B cell (primary cell): ENCODE measurements around the gene GPR158. TPM values are rescaled to one million over a fixed set of nuclear protein-coding genes. Genes with fewer than 3 reads are reported as not detected.

Experiments
- ATAC-seq: fragments of 200-7000 bp; cut with Tn5 transposase; one replicate; pipeline ENCODE4 v1.10.0; 2021; ENCODE audit warnings: low read depth, mild to moderate bottlenecking, moderate number of reproducible peaks, moderate library complexity
- CTCF ChIA-PET: fragments of 350-600 bp; sonication (Branson Sonifier 250); formaldehyde crosslinking; loops from one replicate; lab custom pipeline; 2021; ENCODE audit warnings: antibody characterized with exemption, inconsistent platforms; lab: Charles Lee
- POLR2A ChIA-PET: fragments of 350-600 bp; sonication (Branson Sonifier 250); formaldehyde crosslinking; loops from one replicate; lab custom pipeline; 2021; ENCODE audit warnings: antibody characterized with exemption; lab: Charles Lee
- DNase-seq: peaks from one replicate; pipeline ENCODE4 v3.0.0; 2013
- H2AFZ ChIP-seq: 2 replicates; pipeline ENCODE4 v1.6.1; 2012; ENCODE audit warnings: mild to moderate bottlenecking, low read depth, low read length; ENCODE audit not compliant: insufficient read depth, poor library complexity, severe bottlenecking
- H3K27ac ChIP-seq, 2 donors: 1 replicate in 1 of 2; 2 replicates in 1 of 2; pipeline ENCODE4 v1.5.1; 2012 to 2013; ENCODE audit warnings: low read length in 2 of 2, mild to moderate bottlenecking in 2 of 2, moderate library complexity in 1 of 2
- H3K27me3 ChIP-seq, 4 experiments: fragments of 200-600 bp in 1 of 4; sonication (generic) in 1 of 4; replicated peaks in 1 of 4; 1 replicate in 2 of 4; 2 replicates in 2 of 4; pipeline versions ENCODE4 v1.6.1 to v1.7.0; 2013 to 2016; ENCODE audit warnings: low read length in 3 of 4, mild to moderate bottlenecking in 2 of 4, mixed read lengths in 1 of 4, moderate library complexity in 1 of 4; ENCODE audit not compliant: insufficient read depth in 4 of 4, control insufficient read depth in 3 of 4; ENCODE audit errors: control extremely low read depth in 1 of 4
- H3K36me3 ChIP-seq, 2 experiments: replicated peaks in 1 of 2; 1 replicate in 1 of 2; 2 replicates in 1 of 2; pipeline versions ENCODE4 v1.6.1 to v1.7.1; 2013; ENCODE audit warnings: low read length in 1 of 2; ENCODE audit not compliant: insufficient read depth in 2 of 2, control insufficient read depth in 1 of 2; ENCODE audit errors: control extremely low read depth in 1 of 2, extremely low read depth in 1 of 2
- H3K4me1 ChIP-seq, 2 donors: fragments of 200-600 bp in 1 of 2; sonication (generic) in 1 of 2; 1 replicate in 1 of 2; 2 replicates in 1 of 2; pipeline versions ENCODE4 v1.5.1 to v1.6.1; 2013 to 2017; ENCODE audit warnings: low read length in 2 of 2; ENCODE audit not compliant: control insufficient read depth in 2 of 2, insufficient read depth in 2 of 2
- H3K4me2 ChIP-seq: replicated peaks from 2 replicates; pipeline ENCODE3; 2012; ENCODE audit warnings: mild to moderate bottlenecking, low read depth, low read length; ENCODE audit not compliant: poor library complexity, severe bottlenecking
- H3K4me3 ChIP-seq, 5 experiments: fragments of 200-600 bp in 1 of 5; sonication (generic) in 1 of 5; 1 replicate in 3 of 5; 2 replicates in 2 of 5; pipeline versions ENCODE4 v1.5.1 to v1.7.0; 2011 to 2016; ENCODE audit warnings: low read length in 4 of 5, mild to moderate bottlenecking in 4 of 5, low read depth in 2 of 5, control low read depth in 1 of 5, moderate library complexity in 1 of 5; ENCODE audit not compliant: insufficient read depth in 1 of 5; ENCODE audit errors: control extremely low read depth in 1 of 5, extremely low read depth in 1 of 5
- H3K79me2 ChIP-seq: fragments of 200-600 bp; sonication (generic); one replicate; pipeline ENCODE4 v1.6.0; 2016; ENCODE audit warnings: low read length; ENCODE audit not compliant: control insufficient read depth, insufficient read depth
- H3K9ac ChIP-seq: fragments of 200-600 bp; sonication (generic); 2 replicates; pipeline ENCODE4 v1.6.1; 2017; ENCODE audit warnings: mild to moderate bottlenecking, low read length, moderate library complexity
- H3K9me3 ChIP-seq, 3 donors: one replicate each; pipeline versions ENCODE4 v1.6.1 to v1.7.1; 2013; ENCODE audit warnings: low read length in 2 of 3; ENCODE audit not compliant: control insufficient read depth in 2 of 3, insufficient read depth in 1 of 3; ENCODE audit errors: control extremely low read depth in 1 of 3
- H4K20me1 ChIP-seq: 2 replicates; pipeline ENCODE4 v1.6.0; 2012; ENCODE audit warnings: mild to moderate bottlenecking, low read length; ENCODE audit not compliant: insufficient read depth, control insufficient read depth, poor library complexity, severe bottlenecking
- H3K27ac Mint-ChIP-seq: one replicate; pipeline ENCODE4 v1.8.0; 2021; ENCODE audit warnings: mixed read lengths
- H3K27me3 Mint-ChIP-seq: one replicate; pipeline ENCODE4 v1.8.0; 2021; ENCODE audit warnings: mixed read lengths
- H3K4me1 Mint-ChIP-seq: one replicate; pipeline ENCODE4 v1.8.0; 2021; ENCODE audit warnings: mixed read lengths
- H3K4me3 Mint-ChIP-seq: one replicate; pipeline ENCODE4 v1.8.0; 2021; ENCODE audit warnings: mixed read lengths
- H3K9me3 Mint-ChIP-seq: one replicate; pipeline ENCODE4 v1.8.0; 2022; ENCODE audit warnings: mixed read lengths; ENCODE audit not compliant: insufficient read depth
- EZH2 ChIP-seq: IDR thresholded peaks from 2 replicates; pipeline ENCODE4 v1.6.1; 2012; ENCODE audit warnings: borderline replicate concordance, low read depth, mild to moderate bottlenecking, moderate library complexity, low read length; ENCODE audit not compliant: insufficient read depth, poor library complexity, severe bottlenecking
- WGBS: methylation state at CpG from one replicate; pipeline ENCODE4 v1.1.5; 2013; ENCODE audit warnings: missing lambda C conversion rate; ENCODE audit not compliant: insufficient coverage; 5-methylcytosine and 5-hydroxymethylcytosine counted together
- intact Hi-C: fragments of 100-400 bp; cut with micrococcal nuclease; formaldehyde crosslinking; loops from one replicate; pipeline ENCODE4 v1.10.0; 2022
- polyA plus RNA-seq: library from polyadenylated mRNA; depleted of rRNA; stranded (reverse); fragments of >200 nt; gene quantifications from 2 replicates; pipeline ENCODE4 v1.2.3, GENCODE V29; 2012
- total RNA-seq, 2 donors: library from RNA; stranded (reverse); fragments of 120-200 nt in 1 of 2; gene quantifications; 1 replicate in 1 of 2; 2 replicates in 1 of 2; pipeline versions ENCODE4 v1.2.3 to v1.2.4, GENCODE V29; 2013 to 2022
- TF ChIP-seq, protein P1 (sequence below): fragments of 200-600 bp; IDR thresholded peaks from one replicate; pipeline ENCODE4 v1.8.0; 2022; ENCODE audit warnings: antibody characterized with exemption, mild to moderate bottlenecking

Gene GPR158
- total and polyA plus RNA-seq, 2 donors (not counting 1 experiment from before 2014, with no cell fraction given) = not detected

DNA sequence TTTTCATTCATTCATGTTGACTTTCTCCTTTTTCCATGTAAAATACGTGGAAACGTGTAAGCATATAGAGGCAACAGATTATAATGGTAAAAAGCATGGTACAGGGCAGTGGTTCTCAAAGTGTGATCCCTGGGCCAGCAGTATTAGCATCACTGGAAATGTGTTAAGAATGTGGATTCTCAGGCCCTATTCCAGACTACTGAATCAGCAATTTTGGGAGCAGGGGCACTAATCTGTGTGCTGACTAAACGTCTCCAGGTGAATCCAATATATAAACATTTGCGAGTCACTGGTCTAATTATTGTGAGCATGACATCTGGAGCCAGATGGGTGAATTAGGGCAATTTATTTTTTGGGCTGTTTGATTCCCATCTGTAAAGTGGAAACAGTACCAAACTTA, 5.1 kb upstream of the GPR158 start:
- Mint-ChIP-seq H3K4me3 (no peak overlapping the region), H3K9me3 (no peaks in the 10 kb centered on the region), H3K4me1 (peaks cover 2% of the 10 kb centered on the region), H3K27ac (no peak overlapping the region), H3K27me3 (peaks cover 18% of the 10 kb centered on the region)
- Histone ChIP-seq H3K4me3 (no peak overlapping the region), H3K27ac (no peak overlapping the region), H3K4me2 (no peak overlapping the region), H3K27me3 (peaks cover 0 to 13% (median 10%) of the 10 kb centered on the region in 4 experiments), H2AFZ (no peak overlapping the region), H3K9me3 (peaks cover 0 to 6% (median 0%) of the 10 kb centered on the region in 3 donors), H3K9ac (no peak overlapping the region), H3K36me3 (no peaks in the 10 kb centered on the region), H4K20me1 (no peaks in the 10 kb centered on the region), H3K79me2 (no peaks in the 10 kb centered on the region), H3K4me1 (no peaks in the 10 kb centered on the region)
- ATAC-seq = no peak
- ChIA-PET POLR2A (no interaction called here), CTCF (no interaction called here)
- DNase-seq = no peak
- WGBS = no CpG with 5 or more reads among the region's 4 CpGs
- intact Hi-C loops = no loop called here
- TF ChIP-seq, protein P1, sequence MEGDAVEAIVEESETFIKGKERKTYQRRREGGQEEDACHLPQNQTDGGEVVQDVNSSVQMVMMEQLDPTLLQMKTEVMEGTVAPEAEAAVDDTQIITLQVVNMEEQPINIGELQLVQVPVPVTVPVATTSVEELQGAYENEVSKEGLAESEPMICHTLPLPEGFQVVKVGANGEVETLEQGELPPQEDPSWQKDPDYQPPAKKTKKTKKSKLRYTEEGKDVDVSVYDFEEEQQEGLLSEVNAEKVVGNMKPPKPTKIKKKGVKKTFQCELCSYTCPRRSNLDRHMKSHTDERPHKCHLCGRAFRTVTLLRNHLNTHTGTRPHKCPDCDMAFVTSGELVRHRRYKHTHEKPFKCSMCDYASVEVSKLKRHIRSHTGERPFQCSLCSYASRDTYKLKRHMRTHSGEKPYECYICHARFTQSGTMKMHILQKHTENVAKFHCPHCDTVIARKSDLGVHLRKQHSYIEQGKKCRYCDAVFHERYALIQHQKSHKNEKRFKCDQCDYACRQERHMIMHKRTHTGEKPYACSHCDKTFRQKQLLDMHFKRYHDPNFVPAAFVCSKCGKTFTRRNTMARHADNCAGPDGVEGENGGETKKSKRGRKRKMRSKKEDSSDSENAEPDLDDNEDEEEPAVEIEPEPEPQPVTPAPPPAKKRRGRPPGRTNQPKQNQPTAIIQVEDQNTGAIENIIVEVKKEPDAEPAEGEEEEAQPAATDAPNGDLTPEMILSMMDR = no peak
- TF ChIP-seq EZH2 = no peak

DNA sequence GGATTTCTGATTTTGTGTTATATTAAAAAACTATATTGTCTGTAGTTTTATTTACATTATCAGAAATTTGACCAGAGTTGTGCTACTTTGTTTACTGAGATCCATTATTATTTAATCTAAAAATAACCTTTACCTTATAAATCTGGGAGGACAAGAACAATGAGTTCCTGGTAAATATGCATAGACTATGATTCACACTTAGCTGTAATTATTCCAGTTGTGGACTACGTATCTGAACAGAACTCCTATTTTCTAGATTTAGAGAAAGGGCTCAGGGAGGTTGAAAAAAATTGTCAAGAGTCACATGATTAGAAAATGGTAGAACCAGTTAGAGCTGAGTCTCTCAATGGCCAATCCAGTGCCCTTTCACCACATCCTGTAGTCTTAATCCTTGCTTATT, 4.2 kb upstream of the GPR158 start:
- H4K20me1 ChIP-seq = no peaks in the 10 kb centered on the region
- no peak overlapping the region for H3K27ac ChIP-seq
- intact Hi-C loops = no loop called here
- peaks cover 0 to 20% (median 13%) of the 10 kb centered on the region in 4 experiments for H3K27me3 ChIP-seq
- no peaks in the 10 kb centered on the region for H3K9me3 Mint-ChIP-seq
- H3K4me3 Mint-ChIP-seq = no peak overlapping the region
- H3K4me3 ChIP-seq = no peak overlapping the region
- H3K9me3 ChIP-seq = peaks cover 0 to 14% (median 0%) of the 10 kb centered on the region in 3 donors
- peaks cover 18% of the 10 kb centered on the region for H3K27me3 Mint-ChIP-seq
- H3K36me3 ChIP-seq = no peaks in the 10 kb centered on the region
- TF ChIP-seq, protein P1 = no peak
- TF ChIP-seq EZH2 = no peak
- H3K4me2 ChIP-seq = no peak overlapping the region
- ChIA-PET POLR2A (no interaction called here), CTCF (interaction anchor here (1.0 kb wide), 1 partner anchor 12 kb away, joined by 3 read pairs; no protein-coding TSS in a partner anchor)
- H2AFZ ChIP-seq = no peak overlapping the region
- H3K9ac ChIP-seq = no peak overlapping the region
- H3K79me2 ChIP-seq = no peaks in the 10 kb centered on the region
- no peaks in the 10 kb centered on the region for H3K4me1 ChIP-seq
- WGBS = no CpG with 5 or more reads among the region's 1 CpG
- ATAC-seq (no peak), DNase-seq (no peak)
- no peak overlapping the region for H3K27ac Mint-ChIP-seq
- peaks cover 2% of the 10 kb centered on the region for H3K4me1 Mint-ChIP-seq
